WTC11 (cell line): ENCODE measurements around the gene DGKZ.

ENCODE experiments used
- ETV6 ChIP-seq: sonication (generic); formaldehyde crosslinking; IDR thresholded peaks from 2 replicates; pipeline ENCODE4 v1.8.1; 2022; ENCODE audit warnings: mild to moderate bottlenecking, missing genetic modification reagents
- JUN ChIP-seq: sonication (generic); formaldehyde crosslinking; IDR thresholded peaks from 2 replicates; pipeline ENCODE4 v1.8.0; 2023; ENCODE audit warnings: mild to moderate bottlenecking, missing genetic modification reagents
- KAT7 ChIP-seq: sonication (generic); formaldehyde crosslinking; IDR thresholded peaks from 2 replicates; pipeline ENCODE4 v1.8.1; 2023; ENCODE audit warnings: missing genetic modification reagents, mild to moderate bottlenecking, borderline replicate concordance
- NR2C2 ChIP-seq: sonication (generic); formaldehyde crosslinking; IDR thresholded peaks from 2 replicates; pipeline ENCODE4 v1.8.0; 2022; ENCODE audit warnings: mild to moderate bottlenecking, missing genetic modification reagents
- SMAD3 ChIP-seq: sonication (generic); formaldehyde crosslinking; IDR thresholded peaks from 2 replicates; pipeline ENCODE4 v1.8.0; 2022; ENCODE audit warnings: missing genetic modification reagents, mild to moderate bottlenecking, borderline replicate concordance
- TF ChIP-seq, protein P1 (sequence below): fragments of 200-600 bp; IDR thresholded peaks from 2 replicates; pipeline ENCODE4 v1.8.0; 2022; ENCODE audit warnings: antibody characterized with exemption

DNA sequence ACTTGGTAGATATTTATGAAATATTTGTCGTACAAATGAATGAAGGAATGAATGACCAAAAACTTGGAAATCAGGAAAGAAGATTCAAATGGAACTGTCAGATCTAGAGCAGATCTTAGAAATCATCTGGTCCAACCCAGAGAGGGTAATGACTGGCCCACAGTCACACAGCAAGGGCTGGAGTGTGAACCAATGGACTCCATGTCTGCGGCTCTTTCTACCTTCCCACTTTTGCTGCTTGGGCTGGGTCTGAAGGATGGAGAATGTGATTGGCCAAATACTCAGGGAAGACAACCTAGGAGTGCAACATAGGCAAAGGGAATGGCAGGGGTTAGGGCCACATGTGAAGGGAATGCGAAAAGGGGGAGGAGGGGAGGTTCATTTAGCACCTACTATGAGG lies 5.8 kb upstream of the DGKZ start:
- TF ChIP-seq ETV6 (CRISPR knock-in tag), result no peak
- no peak for TF ChIP-seq JUN (CRISPR knock-in tag)
- TF ChIP-seq KAT7, result no peak
- TF ChIP-seq, protein P1, sequence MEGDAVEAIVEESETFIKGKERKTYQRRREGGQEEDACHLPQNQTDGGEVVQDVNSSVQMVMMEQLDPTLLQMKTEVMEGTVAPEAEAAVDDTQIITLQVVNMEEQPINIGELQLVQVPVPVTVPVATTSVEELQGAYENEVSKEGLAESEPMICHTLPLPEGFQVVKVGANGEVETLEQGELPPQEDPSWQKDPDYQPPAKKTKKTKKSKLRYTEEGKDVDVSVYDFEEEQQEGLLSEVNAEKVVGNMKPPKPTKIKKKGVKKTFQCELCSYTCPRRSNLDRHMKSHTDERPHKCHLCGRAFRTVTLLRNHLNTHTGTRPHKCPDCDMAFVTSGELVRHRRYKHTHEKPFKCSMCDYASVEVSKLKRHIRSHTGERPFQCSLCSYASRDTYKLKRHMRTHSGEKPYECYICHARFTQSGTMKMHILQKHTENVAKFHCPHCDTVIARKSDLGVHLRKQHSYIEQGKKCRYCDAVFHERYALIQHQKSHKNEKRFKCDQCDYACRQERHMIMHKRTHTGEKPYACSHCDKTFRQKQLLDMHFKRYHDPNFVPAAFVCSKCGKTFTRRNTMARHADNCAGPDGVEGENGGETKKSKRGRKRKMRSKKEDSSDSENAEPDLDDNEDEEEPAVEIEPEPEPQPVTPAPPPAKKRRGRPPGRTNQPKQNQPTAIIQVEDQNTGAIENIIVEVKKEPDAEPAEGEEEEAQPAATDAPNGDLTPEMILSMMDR, result no peak
- no peak for TF ChIP-seq SMAD3
- TF ChIP-seq NR2C2 (CRISPR knock-in tag), result no peak
